Measurements from ENCODE around the gene EIF5AL1. TPM values are rescaled to one million over a fixed set of nuclear protein-coding genes. Genes with fewer than 3 reads are reported as not detected.
A peak's percentile ranks its signal among the peaks of the same experiment; 100 is the strongest.

The EIF5AL1 gene
- total RNA-seq, 1 experiment from 2014 or later, result 0.39 TPM

GRCh38 chr10:79472449-79472848 is 39.9 kb upstream of the EIF5AL1 start:
- Histone ChIP-seq H2BK15ac (ENCODE audit: low read depth, low read length) (no peak overlapping the region), H3K18ac (ENCODE audit: insufficient read length, low read depth, low read length) (no peak overlapping the region), H3T11ph (ENCODE audit: low read length) (no peak overlapping the region), H2BK120ac (ENCODE audit: low read depth, low read length, poor library complexity, severe bottlenecking) (no peak overlapping the region), H3K4me2 (ENCODE audit: insufficient read depth, insufficient read length, low read length) (no peak overlapping the region), H3K9ac (ENCODE audit: extremely low read depth, insufficient read length, low read length) (no peak overlapping the region), H3K23me2 (ENCODE audit: insufficient read length, low read depth, low read length, poor library complexity, severe bottlenecking) (no peaks in the 10 kb centered on the region), H2BK20ac (ENCODE audit: low read depth, low read length, poor library complexity, severe bottlenecking) (no peak overlapping the region), H2AFZ (ENCODE audit: low read length) (no peak overlapping the region), H4K20me1 (ENCODE audit: control insufficient read depth, insufficient read depth, insufficient read length) (no peaks in the 10 kb centered on the region), H4K5ac (ENCODE audit: insufficient read length, low read depth, low read length) (no peak overlapping the region), H3K79me1 (ENCODE audit: insufficient read depth, low read depth, low read length, poor library complexity, severe bottlenecking) (no peaks in the 10 kb centered on the region), H4K91ac (ENCODE audit: insufficient read length, low read depth, low read length) (no peak overlapping the region), H3K23ac (ENCODE audit: insufficient read length, low read depth, low read length) (no peak overlapping the region), H3K56ac (ENCODE audit: insufficient read length, low read depth, low read length) (no peak overlapping the region), H2AK5ac (ENCODE audit: insufficient read length, low read length) (no peak overlapping the region), H3K4me1 (ENCODE audit: insufficient read depth, low read length) (no peaks in the 10 kb centered on the region), H2BK12ac (ENCODE audit: insufficient read length, low read depth, low read length) (no peak overlapping the region), H3K9me3 (ENCODE audit: control insufficient read depth, low read depth, low read length) (no peaks in the 10 kb centered on the region), H4K8ac (replicated peaks; ENCODE audit: insufficient read length, low read depth, low read length) (no peak overlapping the region), H3K14ac (ENCODE audit: insufficient read depth, low read length) (no peak overlapping the region), H2BK5ac (ENCODE audit: insufficient read length, low read length) (no peak overlapping the region), H3K27ac (ENCODE audit: insufficient read length, low read depth, low read length) (no peak overlapping the region), H3K27me3 (ENCODE audit: insufficient read depth, low read length) (no peaks in the 10 kb centered on the region), H3K4ac (ENCODE audit: low read depth, low read length) (no peak overlapping the region), H3K79me2 (ENCODE audit: insufficient read depth, low read length) (no peaks in the 10 kb centered on the region)
- Mint-ChIP-seq H3K9me3 (no peaks in the 10 kb centered on the region), H3K36me3 (ENCODE audit: insufficient read depth in 1 of 3, low read depth in 3 of 3) (no peaks in the 10 kb centered on the region), H3K4me1 (peaks cover 8 to 11% of the 10 kb centered on the region in 2 experiments), H3K27ac (no peak overlapping the region), H3K4me3 (no peak overlapping the region), H3K27me3 (ENCODE audit: low read depth) (peaks cover 19% of the 10 kb centered on the region)
- no CpG with 5 or more reads among the region's 7 CpGs for WGBS (ENCODE audit: extremely low coverage, insufficient read length, low lambda C conversion rate)
- DNase-seq, result peak; percentile 10
- TF ChIP-seq, protein P1, sequence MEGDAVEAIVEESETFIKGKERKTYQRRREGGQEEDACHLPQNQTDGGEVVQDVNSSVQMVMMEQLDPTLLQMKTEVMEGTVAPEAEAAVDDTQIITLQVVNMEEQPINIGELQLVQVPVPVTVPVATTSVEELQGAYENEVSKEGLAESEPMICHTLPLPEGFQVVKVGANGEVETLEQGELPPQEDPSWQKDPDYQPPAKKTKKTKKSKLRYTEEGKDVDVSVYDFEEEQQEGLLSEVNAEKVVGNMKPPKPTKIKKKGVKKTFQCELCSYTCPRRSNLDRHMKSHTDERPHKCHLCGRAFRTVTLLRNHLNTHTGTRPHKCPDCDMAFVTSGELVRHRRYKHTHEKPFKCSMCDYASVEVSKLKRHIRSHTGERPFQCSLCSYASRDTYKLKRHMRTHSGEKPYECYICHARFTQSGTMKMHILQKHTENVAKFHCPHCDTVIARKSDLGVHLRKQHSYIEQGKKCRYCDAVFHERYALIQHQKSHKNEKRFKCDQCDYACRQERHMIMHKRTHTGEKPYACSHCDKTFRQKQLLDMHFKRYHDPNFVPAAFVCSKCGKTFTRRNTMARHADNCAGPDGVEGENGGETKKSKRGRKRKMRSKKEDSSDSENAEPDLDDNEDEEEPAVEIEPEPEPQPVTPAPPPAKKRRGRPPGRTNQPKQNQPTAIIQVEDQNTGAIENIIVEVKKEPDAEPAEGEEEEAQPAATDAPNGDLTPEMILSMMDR (conservative IDR thresholded peaks at IDR 0.05), result no peak
